Upper lobe of left lung (tissue), 4 donors: ENCODE measurements around the gene AKAP12.

Experiments used
- CTCF ChIP-seq, 6 experiments: fragments of 450-650 bp in 4 of 6; fragments of 200-600 bp in 2 of 6; sonication (generic) in 2 of 6; IDR thresholded peaks; one replicate each; pipeline ENCODE4 v1.5.1; 2016 to 2019; ENCODE audit warnings: antibody characterized with exemption in 6 of 6
- EP300 ChIP-seq, 4 donors: sonication (generic); formaldehyde crosslinking; IDR thresholded peaks; one replicate each; pipeline ENCODE4 v1.5.1; 2017; ENCODE audit warnings: antibody characterized with exemption in 4 of 4, control low read depth in 2 of 4
- POLR2A ChIP-seq, 4 donors: fragments of 450-650 bp; IDR thresholded peaks; one replicate each; pipeline ENCODE4 v1.5.1; 2016 to 2017; ENCODE audit warnings: antibody characterized with exemption in 4 of 4, mild to moderate bottlenecking in 2 of 4
- POLR2AphosphoS5 ChIP-seq, 2 donors: sonication (generic); formaldehyde crosslinking; IDR thresholded peaks; one replicate each; pipeline ENCODE4 v1.5.1; 2017; ENCODE audit warnings: antibody characterized with exemption in 2 of 2

- TF ChIP-seq CTCF (IDR thresholded peaks at IDR 0.05): no peak
- TF ChIP-seq EP300 (IDR thresholded peaks at IDR 0.05): no peak
- TF ChIP-seq POLR2AphosphoS5 (IDR thresholded peaks at IDR 0.05): no peak
- no peak for TF ChIP-seq POLR2A (IDR thresholded peaks at IDR 0.05)
These were observed 35.4 kb downstream of the AKAP12 start for GRCh38 chr6:151275121-151275520.
